PC-3 (cell line): ENCODE measurements around the gene ACOT6. TPM values are rescaled to one million over a fixed set of nuclear protein-coding genes. Genes with fewer than 3 reads are reported as not detected.
A peak's percentile ranks its signal among the peaks of the same experiment; 100 is the strongest.
"Not testable (repeated sequence)": the region's sequence is repeated elsewhere in the genome, so short reads cannot be mapped to it uniquely, and the experiment has no call there.

Experiments
- ATAC-seq: fragments of 200-7000 bp; cut with Tn5 transposase; 2 replicates; pipeline ENCODE4 v1.9.1; 2020; ENCODE audit warnings: mild to moderate bottlenecking, moderate library complexity
- BruUV-seq: library from RNA; stranded (reverse); fragments of 400-500 nt; replicated peaks from 2 replicates; lab custom pipeline; 2021; lab: Mats Ljungman, UMichigan
- CTCF ChIA-PET: fragments of 300-600 bp; sonication (Branson Sonifier 250); formaldehyde crosslinking; loops from one replicate; lab custom pipeline; 2022; ENCODE audit warnings: antibody characterized with exemption; lab: Charles Lee
- POLR2A ChIA-PET: fragments of 300-600 bp; sonication (Branson Sonifier 250); formaldehyde crosslinking; loops from one replicate; lab custom pipeline; 2022; ENCODE audit warnings: antibody characterized with exemption; ENCODE audit not compliant: unreplicated experiment; lab: Charles Lee
- DNase-seq: peaks from one replicate; pipeline ENCODE4 v3.0.0-alpha.2; 2015
- H2AFZ ChIP-seq: fragments of 300-600 bp; sonication (generic); 2 replicates; pipeline ENCODE4 v1.6.0; 2016; ENCODE audit warnings: antibody characterized with exemption, low read length
- H3F3A ChIP-seq: fragments of 300-600 bp; sonication (generic); one replicate; pipeline ENCODE4 v1.6.0; 2017; ENCODE audit warnings: antibody characterized with exemption, low read length, control low read depth, mild to moderate bottlenecking; ENCODE audit not compliant: unreplicated experiment
- H3K27ac ChIP-seq: fragments of 300-600 bp; sonication (generic); 2 replicates; pipeline ENCODE4 v1.5.1; 2016; ENCODE audit warnings: mild to moderate bottlenecking, low read length
- H3K27me3 ChIP-seq: fragments of 300-600 bp; sonication (generic); 2 replicates; pipeline ENCODE4 v1.6.1; 2016; ENCODE audit warnings: low read length, mixed read lengths
- H3K36me3 ChIP-seq: fragments of 300-600 bp; sonication (generic); 2 replicates; pipeline ENCODE4 v1.6.1; 2016; ENCODE audit warnings: low read depth, mixed run types, low read length, mixed read lengths
- H3K4me1 ChIP-seq: fragments of 300-600 bp; sonication (generic); 2 replicates; pipeline ENCODE4 v1.5.1; 2016; ENCODE audit warnings: low read length; ENCODE audit not compliant: insufficient read depth
- H3K4me2 ChIP-seq: fragments of 300-600 bp; sonication (generic); 2 replicates; pipeline ENCODE4 v1.6.0; 2016; ENCODE audit warnings: low read length
- H3K4me3 ChIP-seq: fragments of 300-600 bp; sonication (generic); 2 replicates; pipeline ENCODE4 v1.5.1; 2016; ENCODE audit warnings: mild to moderate bottlenecking, low read length, mixed read lengths
- H3K79me2 ChIP-seq: fragments of 300-600 bp; sonication (generic); 2 replicates; pipeline ENCODE4 v1.6.1; 2017; ENCODE audit warnings: low read length, mixed read lengths
- H3K9ac ChIP-seq: fragments of 300-600 bp; sonication (generic); 2 replicates; pipeline ENCODE4 v1.6.0; 2016; ENCODE audit warnings: mild to moderate bottlenecking, low read length
- H3K9me2 ChIP-seq: fragments of 300-600 bp; sonication (generic); replicated peaks from 2 replicates; pipeline ENCODE4 v1.6.1; 2016; ENCODE audit warnings: mixed run types, low read length, mixed read lengths
- H3K9me3 ChIP-seq: fragments of 300-600 bp; sonication (generic); 2 replicates; pipeline ENCODE4 v1.6.1; 2016; ENCODE audit warnings: low read length, mixed read lengths
- H4K20me1 ChIP-seq: fragments of 300-600 bp; sonication (generic); 2 replicates; pipeline ENCODE4 v1.6.1; 2016; ENCODE audit warnings: low read length, mixed read lengths
- EZH2 ChIP-seq: fragments of 300-600 bp; sonication (generic); IDR thresholded peaks from one replicate; pipeline ENCODE4 v1.6.1; 2017; ENCODE audit warnings: antibody characterized with exemption, mild to moderate bottlenecking, low read length; ENCODE audit not compliant: unreplicated experiment
- EZH2phosphoT487 ChIP-seq: fragments of 300-600 bp; sonication (generic); IDR thresholded peaks from 2 replicates; pipeline ENCODE4 v1.6.1; 2018; ENCODE audit warnings: mild to moderate bottlenecking, antibody characterized with exemption, low read length, borderline replicate concordance
- intact Hi-C: fragments of 100-400 bp; cut with micrococcal nuclease; formaldehyde crosslinking; loops from 2 replicates; pipeline ENCODE4 v1.9.0; 2023
- total RNA-seq: library from RNA; depleted of rRNA; stranded (reverse); fragments of >200 nt; gene quantifications from 2 replicates; pipeline ENCODE4 v1.2.3, GENCODE V29; 2014
- TF ChIP-seq, protein P1 (sequence below): fragments of 300-600 bp; sonication (generic); conservative IDR thresholded peaks from 2 replicates; pipeline ENCODE4 v1.5.1; 2017; ENCODE audit warnings: antibody characterized with exemption, low read depth, mild to moderate bottlenecking, low read length

The ACOT6 gene
- total RNA-seq, 1 experiment from 2014 or later: not detected

DNA sequence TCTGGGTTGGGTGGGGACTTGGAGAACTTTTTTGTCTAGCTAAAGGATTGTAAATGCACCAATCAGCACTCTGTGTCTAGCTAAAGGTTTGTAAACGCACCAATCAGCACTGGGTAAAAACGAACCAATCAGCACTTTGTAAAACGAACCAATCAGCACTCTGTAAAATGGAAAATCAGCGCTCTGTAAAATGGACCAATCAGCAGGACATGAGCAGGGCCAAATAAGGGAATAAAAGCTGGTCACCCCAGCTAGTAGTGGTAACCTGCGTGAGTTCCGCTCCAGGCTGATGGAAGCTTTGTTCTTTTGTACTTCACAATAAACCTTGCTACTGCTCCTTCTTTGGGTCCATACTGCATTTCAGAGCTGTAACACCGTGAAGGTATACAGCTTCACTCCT, 45.0 kb upstream of the ACOT6 start:
- peaks cover 29% of the 10 kb centered on the region for H3K79me2 ChIP-seq
- H3K9me3 ChIP-seq: no peaks in the 10 kb centered on the region
- peaks cover 31% of the 10 kb centered on the region for H3K4me1 ChIP-seq
- H3K27ac ChIP-seq: no peak overlapping the region
- no peak overlapping the region for H2AFZ ChIP-seq
- TF ChIP-seq EZH2phosphoT487 (no peak), EZH2 (no peak)
- TF ChIP-seq, protein P1, sequence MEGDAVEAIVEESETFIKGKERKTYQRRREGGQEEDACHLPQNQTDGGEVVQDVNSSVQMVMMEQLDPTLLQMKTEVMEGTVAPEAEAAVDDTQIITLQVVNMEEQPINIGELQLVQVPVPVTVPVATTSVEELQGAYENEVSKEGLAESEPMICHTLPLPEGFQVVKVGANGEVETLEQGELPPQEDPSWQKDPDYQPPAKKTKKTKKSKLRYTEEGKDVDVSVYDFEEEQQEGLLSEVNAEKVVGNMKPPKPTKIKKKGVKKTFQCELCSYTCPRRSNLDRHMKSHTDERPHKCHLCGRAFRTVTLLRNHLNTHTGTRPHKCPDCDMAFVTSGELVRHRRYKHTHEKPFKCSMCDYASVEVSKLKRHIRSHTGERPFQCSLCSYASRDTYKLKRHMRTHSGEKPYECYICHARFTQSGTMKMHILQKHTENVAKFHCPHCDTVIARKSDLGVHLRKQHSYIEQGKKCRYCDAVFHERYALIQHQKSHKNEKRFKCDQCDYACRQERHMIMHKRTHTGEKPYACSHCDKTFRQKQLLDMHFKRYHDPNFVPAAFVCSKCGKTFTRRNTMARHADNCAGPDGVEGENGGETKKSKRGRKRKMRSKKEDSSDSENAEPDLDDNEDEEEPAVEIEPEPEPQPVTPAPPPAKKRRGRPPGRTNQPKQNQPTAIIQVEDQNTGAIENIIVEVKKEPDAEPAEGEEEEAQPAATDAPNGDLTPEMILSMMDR: no peak
- no peaks in the 10 kb centered on the region for H4K20me1 ChIP-seq
- DNase-seq (no peak), ATAC-seq (no peak)
- peak overlapping the region; percentile 67 for H3K4me3 ChIP-seq
- no peaks in the 10 kb centered on the region for H3K36me3 ChIP-seq
- POLR2A ChIA-PET: interaction anchor here (0.6 kb wide), 1 partner anchor 73 kb away, joined by 5 read pairs; no protein-coding TSS in a partner anchor
- H3K9ac ChIP-seq: no peak overlapping the region
- H3F3A ChIP-seq: no peaks in the 10 kb centered on the region
- no peaks in the 10 kb centered on the region for H3K9me2 ChIP-seq
- no peaks in the 10 kb centered on the region for H3K27me3 ChIP-seq
- peak overlapping the region; percentile 80 for H3K4me2 ChIP-seq
- BruUV-seq: no TSS peak
- intact Hi-C loops: loop anchor here (5.0 to 10.0 kb wide), 2 partner anchors 343 to 640 kb away; partner anchors contain the start of gene DCAF4
- CTCF ChIA-PET: no interaction called here

DNA sequence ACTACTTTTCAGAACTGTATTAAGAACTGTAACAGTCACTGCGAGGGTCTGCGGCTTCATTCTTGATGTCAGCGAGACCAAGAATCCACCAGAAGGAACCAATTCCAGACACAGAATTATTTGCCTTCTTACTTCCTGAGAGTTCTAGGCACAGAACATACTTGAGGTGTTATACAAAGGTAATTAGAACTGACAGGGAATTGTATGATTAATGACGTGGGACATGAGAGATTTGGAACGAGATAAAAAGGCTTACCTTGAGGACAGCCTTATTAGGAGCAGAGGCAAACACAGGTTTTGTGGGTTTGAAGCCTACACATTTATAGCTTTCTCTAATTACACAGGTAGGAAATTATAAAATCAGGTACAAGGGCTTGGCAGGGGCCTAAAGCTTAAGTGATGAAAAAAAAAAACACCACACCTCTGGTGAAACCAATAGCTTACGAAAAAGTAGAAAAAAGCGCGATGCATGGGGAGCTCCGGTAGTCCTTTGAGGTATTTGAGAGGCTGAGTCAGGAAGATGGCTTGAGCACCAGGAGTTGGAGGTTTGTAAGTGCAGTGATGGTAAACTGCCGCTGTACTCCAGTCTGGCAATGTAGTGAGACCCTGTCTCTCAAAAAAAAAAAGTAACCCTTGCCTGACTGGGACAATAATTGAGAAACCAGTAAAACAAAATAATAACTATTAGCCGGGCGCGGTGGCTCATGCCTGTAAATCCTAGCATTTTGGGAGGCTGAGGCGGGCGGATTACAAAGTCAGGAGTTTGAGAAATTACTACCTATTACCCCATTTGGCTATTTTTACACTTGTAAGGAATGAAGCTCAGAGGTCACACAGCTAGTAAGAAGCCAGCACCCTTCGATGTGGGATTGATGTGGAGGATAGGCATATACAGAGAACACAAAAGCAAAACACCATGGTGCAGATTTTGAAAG, 44.1 kb upstream of the ACOT6 start:
- peak overlapping the region; percentile 67 for H3K4me3 ChIP-seq
- peak overlapping the region; percentile 62 for H2AFZ ChIP-seq
- H3K9me2 ChIP-seq: no peaks in the 10 kb centered on the region
- DNase-seq (peak; percentile 62), ATAC-seq (peak; percentile 12)
- peak overlapping the region; percentile 74 for H3K9ac ChIP-seq
- H3K27ac ChIP-seq: peak overlapping the region; percentile 33; the same call in 1 of the 2 replicates
- peak overlapping the region; percentile 80 for H3K4me2 ChIP-seq
- no peaks in the 10 kb centered on the region for H4K20me1 ChIP-seq
- intact Hi-C loops: loop anchor here (2.0 to 10.0 kb wide), 5 partner anchors 59 to 641 kb away; partner anchors contain the start of genes DCAF4 and RIOX1
- ChIA-PET POLR2A (interaction anchor here (0.6 to 0.7 kb wide), 10 partner anchors 8 to 903 kb away, joined by 3 to 13 read pairs (median 4); no protein-coding TSS in a partner anchor), CTCF (interaction anchor here (0.6 to 1.5 kb wide), 7 partner anchors 21 to 155 kb away, joined by 3 to 5 read pairs (median 3); no protein-coding TSS in a partner anchor)
- peaks cover 29% of the 10 kb centered on the region for H3K79me2 ChIP-seq
- H3F3A ChIP-seq: no peaks in the 10 kb centered on the region
- no peaks in the 10 kb centered on the region for H3K27me3 ChIP-seq
- no peaks in the 10 kb centered on the region for H3K9me3 ChIP-seq
- no TSS peak for BruUV-seq
- peaks cover 31% of the 10 kb centered on the region for H3K4me1 ChIP-seq
- TF ChIP-seq, protein P1: no peak
- TF ChIP-seq EZH2 (no peak), EZH2phosphoT487 (no peak)
- H3K36me3 ChIP-seq: no peaks in the 10 kb centered on the region

DNA sequence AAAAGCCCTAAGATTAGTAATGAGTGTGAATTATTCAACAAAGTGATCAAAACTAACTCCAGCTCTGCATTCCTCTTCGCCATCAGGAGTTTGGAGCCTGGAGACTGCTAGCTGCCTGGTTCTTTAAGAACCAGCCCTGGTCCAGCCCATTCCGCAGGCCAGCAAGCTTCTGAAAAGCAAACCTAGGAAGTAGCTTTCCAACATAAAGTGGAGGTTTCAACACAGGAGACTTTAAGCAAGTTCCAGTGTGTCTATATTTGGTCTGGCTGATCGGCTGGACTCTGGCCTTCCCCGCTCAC, 43.5 kb upstream of the ACOT6 start:
- not testable (repeated sequence) for ATAC-seq, H3F3A ChIP-seq, H3K9me2 ChIP-seq, H4K20me1 ChIP-seq, H3K27me3 ChIP-seq, H3K36me3 ChIP-seq, H3K9me3 ChIP-seq, DNase-seq
- Histone ChIP-seq H3K79me2 (peaks cover 29% of the 10 kb centered on the region), H3K27ac (peak overlapping the region; percentile 33), H3K9ac (peak overlapping the region; percentile 74), H3K4me2 (peak overlapping the region; percentile 80), H3K4me1 (peaks cover 31% of the 10 kb centered on the region), H2AFZ (peak overlapping the region; percentile 62), H3K4me3 (peak overlapping the region; percentile 67)
- intact Hi-C loops: loop anchor here (2.0 to 10.0 kb wide), 5 partner anchors 60 to 642 kb away; partner anchors contain the start of genes DCAF4 and RIOX1
- CTCF ChIA-PET: interaction anchor here (0.5 to 1.5 kb wide), 8 partner anchors 21 to 155 kb away, joined by 3 to 8 read pairs (median 3); no protein-coding TSS in a partner anchor
- POLR2A ChIA-PET: interaction anchor here (0.6 to 0.7 kb wide), 9 partner anchors 7 to 904 kb away, joined by 3 to 13 read pairs (median 3); no protein-coding TSS in a partner anchor
- BruUV-seq: TSS peak; percentile 69
